GM12892 (cell line): Measurements from ENCODE around the gene ZNF726.

Source experiments
- POLR2A ChIP-seq: IDR thresholded peaks from 2 replicates; pipeline ENCODE4 v1.6.1; 2011; ENCODE audit warnings: low read depth, low read length, control low read depth
- POLR2AphosphoS5 ChIP-seq: IDR thresholded peaks from 2 replicates; pipeline ENCODE4 v1.6.1; 2011; ENCODE audit warnings: low read depth, low read length, control low read depth

DNA sequence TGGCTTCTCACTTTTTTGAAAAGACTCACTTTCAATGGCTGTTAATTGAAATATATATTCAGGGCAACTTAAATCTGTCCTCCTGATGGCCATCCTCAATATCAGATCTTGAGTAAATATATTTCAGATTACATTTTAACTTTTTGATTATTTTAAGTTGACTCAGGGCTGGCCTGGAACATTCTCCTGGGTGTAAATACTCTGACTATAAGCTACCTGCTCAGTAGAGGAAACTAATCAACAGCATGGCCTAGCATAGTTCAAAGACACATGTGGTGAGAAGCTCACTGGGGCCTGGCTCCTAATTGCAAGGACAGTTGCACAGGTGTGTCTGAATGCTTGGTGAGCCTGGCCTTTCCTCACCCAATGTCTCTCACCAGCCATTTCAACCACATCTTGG lies 5.5 kb upstream of the ZNF726 start:
- TF ChIP-seq POLR2AphosphoS5 (no peak), POLR2A (no peak)
